Liver (tissue), 9 donors: Measurements from ENCODE around the gene MSMP. TPM values are rescaled to one million over a fixed set of nuclear protein-coding genes. Genes with fewer than 3 reads are reported as not detected.

Experiments used
- DNase-seq: peaks from one replicate; pipeline ENCODE4 v3.0.0-alpha.2; 2017; ENCODE audit warnings: low spot score
- H3K27ac ChIP-seq, 2 donors: one replicate each; pipeline ENCODE4 v1.7.0; 2013; ENCODE audit warnings: inconsistent platforms in 2 of 2, low read length in 2 of 2, control low read depth in 1 of 2, low read depth in 1 of 2, mild to moderate bottlenecking in 1 of 2
- H3K27me3 ChIP-seq, 4 donors: one replicate each; pipeline versions ENCODE4 v1.6.1 to v1.7.0; 2013; ENCODE audit warnings: low read length in 3 of 4, inconsistent platforms in 1 of 4, mild to moderate bottlenecking in 1 of 4, moderate library complexity in 1 of 4; ENCODE audit not compliant: control insufficient read depth in 4 of 4, insufficient read depth in 4 of 4
- H3K36me3 ChIP-seq, 4 donors: one replicate each; pipeline versions ENCODE4 v1.6.1 to v1.7.0; 2013; ENCODE audit warnings: low read length in 3 of 4, mild to moderate bottlenecking in 3 of 4, low read depth in 1 of 4, moderate library complexity in 1 of 4; ENCODE audit not compliant: control insufficient read depth in 4 of 4, insufficient read depth in 3 of 4
- H3K4me1 ChIP-seq, 4 donors: one replicate each; pipeline versions ENCODE4 v1.6.1 to v1.7.0; 2013; ENCODE audit warnings: low read length in 3 of 4, mild to moderate bottlenecking in 3 of 4, moderate library complexity in 1 of 4; ENCODE audit not compliant: control insufficient read depth in 4 of 4, insufficient read depth in 4 of 4
- H3K4me3 ChIP-seq, 3 donors: one replicate each; pipeline versions ENCODE4 v1.6.1 to v1.7.0; 2013; ENCODE audit warnings: low read length in 3 of 3, control low read depth in 1 of 3, low read depth in 1 of 3, mild to moderate bottlenecking in 1 of 3
- H3K9ac ChIP-seq, 2 donors: one replicate each; pipeline ENCODE4 v1.7.0; 2013; ENCODE audit warnings: low read length in 2 of 2, mild to moderate bottlenecking in 2 of 2, moderate library complexity in 2 of 2, control low read depth in 1 of 2, low read depth in 1 of 2
- H3K9me3 ChIP-seq, 4 donors: one replicate each; pipeline versions ENCODE4 v1.6.1 to v1.7.0; 2013; ENCODE audit warnings: low read length in 3 of 4; ENCODE audit not compliant: control insufficient read depth in 4 of 4
- EGR1 ChIP-seq, 2 donors: IDR thresholded peaks; 2 replicates each; pipeline ENCODE4 v1.6.1; 2016 to 2018; ENCODE audit warnings: antibody characterized with exemption in 2 of 2, low read depth in 2 of 2
- FOXA1 ChIP-seq: IDR thresholded peaks from 2 replicates; pipeline ENCODE4 v1.6.1; 2016; ENCODE audit warnings: antibody characterized with exemption
- FOXA2 ChIP-seq: IDR thresholded peaks from 2 replicates; pipeline ENCODE4 v1.6.1; 2016; ENCODE audit warnings: antibody characterized with exemption
- HNF4A ChIP-seq, 2 donors: conservative IDR thresholded peaks; 2 replicates each; pipeline ENCODE4 v1.6.1; 2016; ENCODE audit warnings: antibody characterized with exemption in 2 of 2, mild to moderate bottlenecking in 2 of 2
- HNF4G ChIP-seq: IDR thresholded peaks from 2 replicates; pipeline ENCODE4 v1.6.1; 2016; ENCODE audit warnings: antibody characterized with exemption
- JUND ChIP-seq, 2 donors: IDR thresholded peaks; 2 replicates each; pipeline ENCODE4 v1.6.1; 2016; ENCODE audit warnings: antibody characterized with exemption in 2 of 2
- NR2F2 ChIP-seq: IDR thresholded peaks from 2 replicates; pipeline ENCODE4 v1.6.1; 2016; ENCODE audit warnings: antibody characterized with exemption
- RAD21 ChIP-seq, 2 donors: IDR thresholded peaks; 2 replicates each; pipeline ENCODE4 v1.6.1; 2016; ENCODE audit warnings: antibody characterized with exemption in 2 of 2, mild to moderate bottlenecking in 2 of 2
- RXRA ChIP-seq, 2 donors: IDR thresholded peaks; 2 replicates each; pipeline ENCODE4 v1.6.1; 2017 to 2018; ENCODE audit warnings: antibody characterized with exemption in 2 of 2, mild to moderate bottlenecking in 1 of 2
- YY1 ChIP-seq: IDR thresholded peaks from 2 replicates; pipeline ENCODE4 v1.6.1; 2016; ENCODE audit warnings: antibody characterized with exemption, mild to moderate bottlenecking
- WGBS: extraction: QIAGEN DNeasy Blood & Tissue Kit; methylation state at CpG from one replicate; pipeline ENCODE4 v1.1.7; 2013; 5-methylcytosine and 5-hydroxymethylcytosine counted together
- polyA plus RNA-seq, 2 donors: library from polyadenylated mRNA; stranded (reverse) in 1 of 2; unstranded in 1 of 2; fragments of 200-250 nt in 1 of 2; fragments of >200 nt in 1 of 2; fragmentation: Nextera tagmentation in 1 of 2; extraction: Ambion mirVana in 1 of 2; gene quantifications; one replicate each; pipeline versions ENCODE4 v1.2.1 to v1.2.3, GENCODE V29; 2013 to 2015
- total RNA-seq, 2 donors: library from RNA; depleted of rRNA; stranded (reverse); fragments of >200 nt; gene quantifications; one replicate each; pipeline ENCODE4 v1.2.3, GENCODE V29; 2014
- TF ChIP-seq, protein P1 (sequence below): IDR thresholded peaks from 2 replicates; pipeline ENCODE4 v1.6.1; 2016; ENCODE audit warnings: antibody characterized with exemption
- TF ChIP-seq, protein P2 (sequence below): IDR thresholded peaks from 2 replicates; pipeline ENCODE4 v1.6.1; 2016; ENCODE audit warnings: antibody characterized with exemption
- TF ChIP-seq, protein P3 (sequence below): IDR thresholded peaks from 2 replicates; pipeline ENCODE4 v1.6.1; 2016; ENCODE audit warnings: antibody characterized with exemption, mild to moderate bottlenecking
- TF ChIP-seq, protein P4 (sequence below): fragments of 150-350 bp; IDR thresholded peaks from 2 replicates; pipeline ENCODE4 v1.5.1; 2017; ENCODE audit warnings: improper control_type of control experiment, low read depth, low read length; ENCODE audit not compliant: missing input control
- donor health status: healthy.
- donor health status: healthy.
- donor health status: healthy.
- donor health status: healthy.
- donor health status: healthy.

MSMP gene
- total and polyA plus RNA-seq, 4 donors, result not detected

DNA sequence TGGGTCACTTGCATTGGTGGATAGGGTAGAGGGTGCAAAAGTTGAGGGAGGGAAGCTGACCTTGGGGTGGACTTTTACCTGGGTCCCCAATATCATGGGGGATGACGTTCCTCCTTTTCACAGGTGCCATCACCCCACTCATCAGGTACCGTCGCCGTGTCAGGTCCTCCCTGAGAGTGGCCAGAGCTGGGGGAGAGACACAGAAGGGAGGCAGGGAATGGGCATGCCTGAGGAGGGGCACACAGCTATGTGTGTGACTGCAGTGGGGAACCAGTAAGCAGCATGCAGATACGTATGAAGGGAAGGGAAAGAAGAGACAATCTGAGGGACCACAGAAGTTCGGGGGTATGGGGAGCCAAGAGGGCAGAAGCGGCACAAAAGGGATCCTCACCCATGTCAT, 15.2 kb downstream of the MSMP start (continued):
- TF ChIP-seq, protein P1, sequence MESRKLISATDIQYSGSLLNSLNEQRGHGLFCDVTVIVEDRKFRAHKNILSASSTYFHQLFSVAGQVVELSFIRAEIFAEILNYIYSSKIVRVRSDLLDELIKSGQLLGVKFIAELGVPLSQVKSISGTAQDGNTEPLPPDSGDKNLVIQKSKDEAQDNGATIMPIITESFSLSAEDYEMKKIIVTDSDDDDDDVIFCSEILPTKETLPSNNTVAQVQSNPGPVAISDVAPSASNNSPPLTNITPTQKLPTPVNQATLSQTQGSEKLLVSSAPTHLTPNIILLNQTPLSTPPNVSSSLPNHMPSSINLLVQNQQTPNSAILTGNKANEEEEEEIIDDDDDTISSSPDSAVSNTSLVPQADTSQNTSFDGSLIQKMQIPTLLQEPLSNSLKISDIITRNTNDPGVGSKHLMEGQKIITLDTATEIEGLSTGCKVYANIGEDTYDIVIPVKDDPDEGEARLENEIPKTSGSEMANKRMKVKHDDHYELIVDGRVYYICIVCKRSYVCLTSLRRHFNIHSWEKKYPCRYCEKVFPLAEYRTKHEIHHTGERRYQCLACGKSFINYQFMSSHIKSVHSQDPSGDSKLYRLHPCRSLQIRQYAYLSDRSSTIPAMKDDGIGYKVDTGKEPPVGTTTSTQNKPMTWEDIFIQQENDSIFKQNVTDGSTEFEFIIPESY, result no peak
- no peak for TF ChIP-seq NR2F2
- no peak for TF ChIP-seq YY1
- TF ChIP-seq JUND (IDR thresholded peaks at IDR 0.05), result no peak

DNA sequence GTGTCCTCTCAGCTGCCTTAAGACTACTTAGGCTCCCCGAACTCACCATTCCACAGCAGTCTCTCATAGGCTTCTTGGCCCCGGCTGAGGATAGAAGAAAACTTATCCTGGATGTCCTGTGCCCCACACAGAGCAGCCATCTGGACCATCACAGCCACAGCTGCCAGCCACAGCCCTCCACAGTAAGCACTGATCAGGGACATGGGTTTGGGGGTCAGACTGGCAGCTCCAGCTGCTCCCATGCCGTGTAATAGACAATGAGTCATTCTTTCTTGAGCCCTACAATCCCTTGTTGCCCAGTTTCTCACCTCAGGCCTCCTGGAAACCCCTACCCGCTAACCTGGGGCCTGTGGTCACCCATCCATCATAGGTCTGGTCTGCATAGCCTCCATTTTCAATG, 15.9 kb downstream of the MSMP start:
- no peak overlapping the region for H3K27ac ChIP-seq
- WGBS, result 94% methylated on average over 4 of the region's 4 CpGs
- TF ChIP-seq, protein P2, sequence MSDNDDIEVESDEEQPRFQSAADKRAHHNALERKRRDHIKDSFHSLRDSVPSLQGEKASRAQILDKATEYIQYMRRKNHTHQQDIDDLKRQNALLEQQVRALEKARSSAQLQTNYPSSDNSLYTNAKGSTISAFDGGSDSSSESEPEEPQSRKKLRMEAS, result no peak
- TF ChIP-seq RAD21 (IDR thresholded peaks at IDR 0.05) (no peak), HNF4G (no peak), FOXA1 (no peak), YY1 (no peak), HNF4A (conservative IDR thresholded peaks at IDR 0.05) (no peak), FOXA2 (no peak), EGR1 (IDR thresholded peaks at IDR 0.05; ENCODE audit: low read depth in 2 of 2) (no peak), RXRA (IDR thresholded peaks at IDR 0.05) (no peak)
- TF ChIP-seq, protein P3, sequence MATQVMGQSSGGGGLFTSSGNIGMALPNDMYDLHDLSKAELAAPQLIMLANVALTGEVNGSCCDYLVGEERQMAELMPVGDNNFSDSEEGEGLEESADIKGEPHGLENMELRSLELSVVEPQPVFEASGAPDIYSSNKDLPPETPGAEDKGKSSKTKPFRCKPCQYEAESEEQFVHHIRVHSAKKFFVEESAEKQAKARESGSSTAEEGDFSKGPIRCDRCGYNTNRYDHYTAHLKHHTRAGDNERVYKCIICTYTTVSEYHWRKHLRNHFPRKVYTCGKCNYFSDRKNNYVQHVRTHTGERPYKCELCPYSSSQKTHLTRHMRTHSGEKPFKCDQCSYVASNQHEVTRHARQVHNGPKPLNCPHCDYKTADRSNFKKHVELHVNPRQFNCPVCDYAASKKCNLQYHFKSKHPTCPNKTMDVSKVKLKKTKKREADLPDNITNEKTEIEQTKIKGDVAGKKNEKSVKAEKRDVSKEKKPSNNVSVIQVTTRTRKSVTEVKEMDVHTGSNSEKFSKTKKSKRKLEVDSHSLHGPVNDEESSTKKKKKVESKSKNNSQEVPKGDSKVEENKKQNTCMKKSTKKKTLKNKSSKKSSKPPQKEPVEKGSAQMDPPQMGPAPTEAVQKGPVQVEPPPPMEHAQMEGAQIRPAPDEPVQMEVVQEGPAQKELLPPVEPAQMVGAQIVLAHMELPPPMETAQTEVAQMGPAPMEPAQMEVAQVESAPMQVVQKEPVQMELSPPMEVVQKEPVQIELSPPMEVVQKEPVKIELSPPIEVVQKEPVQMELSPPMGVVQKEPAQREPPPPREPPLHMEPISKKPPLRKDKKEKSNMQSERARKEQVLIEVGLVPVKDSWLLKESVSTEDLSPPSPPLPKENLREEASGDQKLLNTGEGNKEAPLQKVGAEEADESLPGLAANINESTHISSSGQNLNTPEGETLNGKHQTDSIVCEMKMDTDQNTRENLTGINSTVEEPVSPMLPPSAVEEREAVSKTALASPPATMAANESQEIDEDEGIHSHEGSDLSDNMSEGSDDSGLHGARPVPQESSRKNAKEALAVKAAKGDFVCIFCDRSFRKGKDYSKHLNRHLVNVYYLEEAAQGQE, result no peak
- TF ChIP-seq, protein P4, sequence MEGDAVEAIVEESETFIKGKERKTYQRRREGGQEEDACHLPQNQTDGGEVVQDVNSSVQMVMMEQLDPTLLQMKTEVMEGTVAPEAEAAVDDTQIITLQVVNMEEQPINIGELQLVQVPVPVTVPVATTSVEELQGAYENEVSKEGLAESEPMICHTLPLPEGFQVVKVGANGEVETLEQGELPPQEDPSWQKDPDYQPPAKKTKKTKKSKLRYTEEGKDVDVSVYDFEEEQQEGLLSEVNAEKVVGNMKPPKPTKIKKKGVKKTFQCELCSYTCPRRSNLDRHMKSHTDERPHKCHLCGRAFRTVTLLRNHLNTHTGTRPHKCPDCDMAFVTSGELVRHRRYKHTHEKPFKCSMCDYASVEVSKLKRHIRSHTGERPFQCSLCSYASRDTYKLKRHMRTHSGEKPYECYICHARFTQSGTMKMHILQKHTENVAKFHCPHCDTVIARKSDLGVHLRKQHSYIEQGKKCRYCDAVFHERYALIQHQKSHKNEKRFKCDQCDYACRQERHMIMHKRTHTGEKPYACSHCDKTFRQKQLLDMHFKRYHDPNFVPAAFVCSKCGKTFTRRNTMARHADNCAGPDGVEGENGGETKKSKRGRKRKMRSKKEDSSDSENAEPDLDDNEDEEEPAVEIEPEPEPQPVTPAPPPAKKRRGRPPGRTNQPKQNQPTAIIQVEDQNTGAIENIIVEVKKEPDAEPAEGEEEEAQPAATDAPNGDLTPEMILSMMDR, result no peak
- TF ChIP-seq, protein P1, result no peak
- no peaks in the 10 kb centered on the region for H3K27me3 ChIP-seq
- no peaks in the 10 kb centered on the region for H3K9me3 ChIP-seq
- no peak overlapping the region for H3K9ac ChIP-seq
- peaks cover 2 to 12% (median 6%) of the 10 kb centered on the region in 4 donors for H3K4me1 ChIP-seq
- no peak overlapping the region for H3K4me3 ChIP-seq
- peaks cover 20 to 71% (median 59%) of the 10 kb centered on the region in 4 donors for H3K36me3 ChIP-seq
- no peak for DNase-seq
